HFF-Myc (cell line): ENCODE results near the gene KLHL34.

ENCODE experiments used
- DNase-seq: peaks from one replicate; pipeline ENCODE4 v3.0.0-alpha.2; 2011; ENCODE audit warnings: low read depth; ENCODE audit errors: extremely low read depth
- H3K4me3 ChIP-seq: replicated peaks from 2 replicates; pipeline ENCODE4 v1.5.1; 2011; ENCODE audit warnings: low read depth, mild to moderate bottlenecking, control low read depth, low read length
- CTCF ChIP-seq: IDR thresholded peaks from 2 replicates; pipeline ENCODE4 v1.5.1; 2012; ENCODE audit warnings: mild to moderate bottlenecking, low read depth, low read length, control low read depth; ENCODE audit errors: missing control alignments

The KLHL34 gene

GRCh38 chrX:21632027-21632426, 26.1 kb downstream of the KLHL34 start:
- no peak for TF ChIP-seq CTCF

GRCh38 chrX:21623778-21624501, 34.2 kb downstream of the KLHL34 start:
- no peak overlapping the region for H3K4me3 ChIP-seq
- DNase-seq, result no peak

More at GRCh38 chrX:21632027-21632426, 26.1 kb downstream of the KLHL34 start:
- DNase-seq, result no peak
- H3K4me3 ChIP-seq, result no peak overlapping the region

DNA sequence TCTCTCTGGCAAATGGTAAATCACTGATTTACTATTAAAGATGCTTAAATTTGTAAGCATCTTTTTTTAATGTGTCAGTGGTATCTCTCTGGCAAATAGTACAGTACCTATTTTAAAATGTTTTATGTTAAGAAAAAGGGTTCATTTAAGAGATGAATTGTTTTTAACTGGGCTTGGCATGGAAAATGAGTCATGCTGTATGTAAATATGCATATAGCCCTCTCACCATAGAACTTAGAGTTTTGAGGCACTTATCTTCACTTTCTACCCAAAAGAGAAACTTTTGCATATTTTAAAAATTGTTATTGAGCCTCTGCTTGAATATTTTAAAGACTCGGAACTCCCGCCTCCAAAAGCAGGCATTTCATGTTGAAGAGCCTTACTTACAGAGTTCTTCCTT, 37.9 kb downstream of the KLHL34 start:
- TF ChIP-seq CTCF, result no peak
- no peak for DNase-seq
- no peak overlapping the region for H3K4me3 ChIP-seq

More at GRCh38 chrX:21623778-21624501, 34.2 kb downstream of the KLHL34 start:
- TF ChIP-seq CTCF, result no peak

- no peak for TF ChIP-seq CTCF
- DNase-seq, result no peak
- no peak overlapping the region for H3K4me3 ChIP-seq
Observed at GRCh38 chrX:21616386-21616785, 41.7 kb downstream of the KLHL34 start.

- no peak for TF ChIP-seq CTCF
- no peak for DNase-seq
- no peak overlapping the region for H3K4me3 ChIP-seq
Observed at GRCh38 chrX:21612154-21612553, 46.0 kb downstream of the KLHL34 start.

DNA sequence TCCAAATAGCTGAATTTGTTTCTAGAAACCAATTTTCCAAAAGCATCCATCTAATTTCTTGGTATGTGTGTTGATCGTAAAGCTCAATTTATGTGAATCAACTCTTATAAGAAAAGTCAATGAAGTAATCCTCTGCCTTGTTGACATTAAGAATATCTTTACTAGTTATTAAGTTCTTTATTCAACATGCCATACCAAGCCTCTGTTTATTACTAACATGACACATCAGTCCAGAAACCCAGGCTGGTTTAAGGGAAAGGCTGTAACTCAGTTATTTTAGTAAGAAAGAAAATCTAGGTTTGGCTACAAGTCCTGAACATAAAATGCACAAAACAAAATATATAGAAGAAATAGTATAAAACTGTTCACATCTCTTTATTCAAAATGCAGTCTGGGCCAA, 48.0 kb downstream of the KLHL34 start:
- no peak for TF ChIP-seq CTCF
- no peak overlapping the region for H3K4me3 ChIP-seq
- DNase-seq, result no peak

GRCh38 chrX:21606002-21606401, 52.1 kb downstream of the KLHL34 start:
- peak; percentile 2 for DNase-seq
- TF ChIP-seq CTCF, result no peak
- no peak overlapping the region for H3K4me3 ChIP-seq
